Tibial artery (tissue), 4 donors: ENCODE measurements around the gene PNPLA6.
A peak's percentile ranks its signal among the peaks of the same experiment; 100 is the strongest.

Experiments used
- DNase-seq, 2 donors: peaks; one replicate each; pipeline ENCODE4 v3.0.0-alpha.2; 2019
- H3K27ac ChIP-seq, 2 donors: fragments of 200-600 bp; sonication (generic) in 1 of 2; 1 replicate in 1 of 2; 2 replicates in 1 of 2; pipeline ENCODE4 v1.5.1; 2018 to 2019; ENCODE audit warnings: mild to moderate bottlenecking in 1 of 2
- H3K27me3 ChIP-seq, 2 donors: fragments of 200-600 bp; sonication (generic) in 1 of 2; one replicate each; pipeline versions ENCODE4 v1.5.1 to v1.6.0; 2016 to 2019
- H3K36me3 ChIP-seq, 3 donors: fragments of 200-600 bp; sonication (generic) in 2 of 3; one replicate each; pipeline ENCODE4 v1.5.1; 2016 to 2019; ENCODE audit warnings: mild to moderate bottlenecking in 2 of 3
- H3K4me1 ChIP-seq, 4 donors: fragments of 200-600 bp; sonication (generic) in 2 of 4; 1 replicate in 3 of 4; 2 replicates in 1 of 4; pipeline ENCODE4 v1.5.1; 2016 to 2019
- H3K4me3 ChIP-seq, 2 donors: fragments of 200-600 bp; sonication (generic) in 1 of 2; 1 replicate in 1 of 2; 2 replicates in 1 of 2; pipeline ENCODE4 v1.5.1; 2018 to 2019; ENCODE audit warnings: mild to moderate bottlenecking in 2 of 2
- H3K9me3 ChIP-seq, 3 donors: fragments of 200-600 bp; sonication (generic) in 1 of 3; one replicate each; pipeline ENCODE4 v1.5.1; 2016 to 2019
- CTCF ChIP-seq, 2 experiments: fragments of 200-600 bp in 1 of 2; fragments of 450-650 bp in 1 of 2; IDR thresholded peaks; one replicate each; pipeline ENCODE4 v1.5.1; 2017 to 2019; ENCODE audit warnings: antibody characterized with exemption in 2 of 2, mild to moderate bottlenecking in 1 of 2, moderate library complexity in 1 of 2
- intact Hi-C: fragments of 100-400 bp; cut with DNase I; formaldehyde crosslinking; loops from one replicate; pipeline ENCODE4 v1.15.0; 2023; ENCODE audit warnings: low total_unique reads

PNPLA6 gene

DNA sequence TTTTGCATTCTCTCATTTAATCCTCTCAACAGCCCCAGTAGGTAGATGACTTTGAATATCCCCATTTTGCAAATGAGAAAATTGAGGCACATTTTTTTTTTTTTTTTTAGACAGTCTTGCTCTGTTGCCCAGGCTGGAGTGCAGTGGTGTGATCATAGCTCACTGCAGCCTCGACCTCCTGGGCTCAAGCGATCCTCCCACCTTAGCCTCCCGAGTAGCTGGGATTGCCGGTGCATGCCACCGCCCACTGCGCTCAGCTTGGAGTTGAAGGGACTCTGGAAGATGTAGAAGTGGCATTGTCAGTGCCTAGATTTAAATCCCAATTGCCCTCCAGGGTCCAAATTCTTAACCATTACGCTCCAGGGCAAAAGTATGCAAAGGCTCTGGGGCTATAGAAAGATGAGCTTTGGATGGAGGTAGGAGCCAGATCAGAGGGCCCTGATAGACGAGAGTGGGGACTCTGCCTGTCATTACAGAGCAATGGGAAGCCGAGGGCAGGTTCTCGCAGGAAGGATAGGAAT, 13.9 kb upstream of the PNPLA6 start:
- peaks cover 13 to 47% (median 31%) of the 10 kb centered on the region in 3 donors for H3K36me3 ChIP-seq
- no peak for TF ChIP-seq CTCF (IDR thresholded peaks at IDR 0.05)
- peaks cover 0 to 49% (median 34%) of the 10 kb centered on the region in 4 donors for H3K4me1 ChIP-seq
- no peak for DNase-seq
- no peaks in the 10 kb centered on the region for H3K9me3 ChIP-seq
- H3K27me3 ChIP-seq: no peaks in the 10 kb centered on the region
- H3K27ac ChIP-seq: peak overlapping the region; percentile 71 to 74
- intact Hi-C loops: no loop called here
- H3K4me3 ChIP-seq: peak overlapping the region; percentile 77 to 83

- peak in 1 of 2 experiments; percentile 28 for TF ChIP-seq CTCF (IDR thresholded peaks at IDR 0.05)
- peaks cover 19 to 53% (median 34%) of the 10 kb centered on the region in 3 donors for H3K36me3 ChIP-seq
- H3K9me3 ChIP-seq: no peaks in the 10 kb centered on the region
- intact Hi-C loops: no loop called here
- peaks cover 0 to 42% (median 27%) of the 10 kb centered on the region in 4 donors for H3K4me1 ChIP-seq
- peak within 1 kb of the TSS; percentile 71 to 74 for H3K27ac ChIP-seq
- DNase-seq: peak; percentile 99 to 100
- H3K4me3 ChIP-seq: peak within 1 kb of the TSS; percentile 77 to 83
- no peaks in the 10 kb centered on the region for H3K27me3 ChIP-seq
Measured at GRCh38 chr19:7522072-7522922, 13.2 kb upstream of the PNPLA6 start, which contains the start of gene MCOLN1. TSS of gene MCOLN1 (plus strand) at chr19:7522624. CDS start at chr19:7522751, 127 bp downstream.

- Histone ChIP-seq H3K36me3 (peaks cover 22 to 61% (median 34%) of the 10 kb centered on the region in 3 donors), H3K4me1 (peaks cover 0 to 35% (median 21%) of the 10 kb centered on the region in 4 donors), H3K27me3 (no peaks in the 10 kb centered on the region), H3K4me3 (peak overlapping the region; percentile 77 to 83), H3K27ac (peak overlapping the region; percentile 71 to 74), H3K9me3 (no peaks in the 10 kb centered on the region)
- TF ChIP-seq CTCF (IDR thresholded peaks at IDR 0.05): no peak
- DNase-seq: peak in 1 of 2 donors; percentile 48
- intact Hi-C loops: no loop called here
Measured at GRCh38 chr19:7522923-7523667, 12.4 kb upstream of the PNPLA6 start.

- Histone ChIP-seq H3K36me3 (peaks cover 22 to 68% (median 41%) of the 10 kb centered on the region in 3 donors), H3K27me3 (no peaks in the 10 kb centered on the region), H3K4me3 (no peak overlapping the region), H3K4me1 (peaks cover 0 to 35% (median 21%) of the 10 kb centered on the region in 4 donors), H3K27ac (no peak overlapping the region), H3K9me3 (no peaks in the 10 kb centered on the region)
- no peak for DNase-seq
- no peak for TF ChIP-seq CTCF (IDR thresholded peaks at IDR 0.05)
- intact Hi-C loops: no loop called here
Measured at GRCh38 chr19:7524523-7524922, 11.0 kb upstream of the PNPLA6 start.

GRCh38 chr19:7524992-7525739, 10.4 kb upstream of the PNPLA6 start:
- intact Hi-C loops: no loop called here
- DNase-seq: no peak
- H3K27me3 ChIP-seq: no peaks in the 10 kb centered on the region
- H3K36me3 ChIP-seq: peaks cover 16 to 68% (median 41%) of the 10 kb centered on the region in 3 donors
- no peak overlapping the region for H3K4me3 ChIP-seq
- no peak for TF ChIP-seq CTCF (IDR thresholded peaks at IDR 0.05)
- peaks cover 0 to 33% (median 20%) of the 10 kb centered on the region in 4 donors for H3K4me1 ChIP-seq
- H3K9me3 ChIP-seq: no peaks in the 10 kb centered on the region
- H3K27ac ChIP-seq: no peak overlapping the region
